ENCODE data around the gene NLRC3.

NLRC3 gene

GRCh38 chr16:3608069-3608468 is 30.9 kb upstream of the NLRC3 start:
- no peaks in the 10 kb centered on the region for H3K27me3 ChIP-seq (ENCODE audit: insufficient read depth, poor library complexity, severe bottlenecking)
- H3K4me3 ChIP-seq (replicated peaks; ENCODE audit: insufficient read depth, low read length), result no peak overlapping the region
- H3K27ac ChIP-seq (replicated peaks), result no peak overlapping the region
- TF ChIP-seq, protein P1, sequence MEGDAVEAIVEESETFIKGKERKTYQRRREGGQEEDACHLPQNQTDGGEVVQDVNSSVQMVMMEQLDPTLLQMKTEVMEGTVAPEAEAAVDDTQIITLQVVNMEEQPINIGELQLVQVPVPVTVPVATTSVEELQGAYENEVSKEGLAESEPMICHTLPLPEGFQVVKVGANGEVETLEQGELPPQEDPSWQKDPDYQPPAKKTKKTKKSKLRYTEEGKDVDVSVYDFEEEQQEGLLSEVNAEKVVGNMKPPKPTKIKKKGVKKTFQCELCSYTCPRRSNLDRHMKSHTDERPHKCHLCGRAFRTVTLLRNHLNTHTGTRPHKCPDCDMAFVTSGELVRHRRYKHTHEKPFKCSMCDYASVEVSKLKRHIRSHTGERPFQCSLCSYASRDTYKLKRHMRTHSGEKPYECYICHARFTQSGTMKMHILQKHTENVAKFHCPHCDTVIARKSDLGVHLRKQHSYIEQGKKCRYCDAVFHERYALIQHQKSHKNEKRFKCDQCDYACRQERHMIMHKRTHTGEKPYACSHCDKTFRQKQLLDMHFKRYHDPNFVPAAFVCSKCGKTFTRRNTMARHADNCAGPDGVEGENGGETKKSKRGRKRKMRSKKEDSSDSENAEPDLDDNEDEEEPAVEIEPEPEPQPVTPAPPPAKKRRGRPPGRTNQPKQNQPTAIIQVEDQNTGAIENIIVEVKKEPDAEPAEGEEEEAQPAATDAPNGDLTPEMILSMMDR (IDR thresholded peaks at IDR 0.05; ENCODE audit: insufficient read depth, low read length), result no peak
- TF ChIP-seq GABPA (IDR thresholded peaks at IDR 0.05; ENCODE audit: low read depth), result no peak
- TF ChIP-seq POLR2AphosphoS5 (IDR thresholded peaks at IDR 0.05; ENCODE audit: low read depth), result no peak
- TF ChIP-seq, protein P2, sequence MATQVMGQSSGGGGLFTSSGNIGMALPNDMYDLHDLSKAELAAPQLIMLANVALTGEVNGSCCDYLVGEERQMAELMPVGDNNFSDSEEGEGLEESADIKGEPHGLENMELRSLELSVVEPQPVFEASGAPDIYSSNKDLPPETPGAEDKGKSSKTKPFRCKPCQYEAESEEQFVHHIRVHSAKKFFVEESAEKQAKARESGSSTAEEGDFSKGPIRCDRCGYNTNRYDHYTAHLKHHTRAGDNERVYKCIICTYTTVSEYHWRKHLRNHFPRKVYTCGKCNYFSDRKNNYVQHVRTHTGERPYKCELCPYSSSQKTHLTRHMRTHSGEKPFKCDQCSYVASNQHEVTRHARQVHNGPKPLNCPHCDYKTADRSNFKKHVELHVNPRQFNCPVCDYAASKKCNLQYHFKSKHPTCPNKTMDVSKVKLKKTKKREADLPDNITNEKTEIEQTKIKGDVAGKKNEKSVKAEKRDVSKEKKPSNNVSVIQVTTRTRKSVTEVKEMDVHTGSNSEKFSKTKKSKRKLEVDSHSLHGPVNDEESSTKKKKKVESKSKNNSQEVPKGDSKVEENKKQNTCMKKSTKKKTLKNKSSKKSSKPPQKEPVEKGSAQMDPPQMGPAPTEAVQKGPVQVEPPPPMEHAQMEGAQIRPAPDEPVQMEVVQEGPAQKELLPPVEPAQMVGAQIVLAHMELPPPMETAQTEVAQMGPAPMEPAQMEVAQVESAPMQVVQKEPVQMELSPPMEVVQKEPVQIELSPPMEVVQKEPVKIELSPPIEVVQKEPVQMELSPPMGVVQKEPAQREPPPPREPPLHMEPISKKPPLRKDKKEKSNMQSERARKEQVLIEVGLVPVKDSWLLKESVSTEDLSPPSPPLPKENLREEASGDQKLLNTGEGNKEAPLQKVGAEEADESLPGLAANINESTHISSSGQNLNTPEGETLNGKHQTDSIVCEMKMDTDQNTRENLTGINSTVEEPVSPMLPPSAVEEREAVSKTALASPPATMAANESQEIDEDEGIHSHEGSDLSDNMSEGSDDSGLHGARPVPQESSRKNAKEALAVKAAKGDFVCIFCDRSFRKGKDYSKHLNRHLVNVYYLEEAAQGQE (IDR thresholded peaks at IDR 0.05; ENCODE audit: insufficient replicate concordance, low read depth), result no peak
- no peak for TF ChIP-seq SPI1 (IDR thresholded peaks at IDR 0.05; ENCODE audit: borderline replicate concordance, low read depth)
- DNase-seq (ENCODE audit: low read depth in 1 of 2, low spot score in 1 of 2), result no peak

DNA sequence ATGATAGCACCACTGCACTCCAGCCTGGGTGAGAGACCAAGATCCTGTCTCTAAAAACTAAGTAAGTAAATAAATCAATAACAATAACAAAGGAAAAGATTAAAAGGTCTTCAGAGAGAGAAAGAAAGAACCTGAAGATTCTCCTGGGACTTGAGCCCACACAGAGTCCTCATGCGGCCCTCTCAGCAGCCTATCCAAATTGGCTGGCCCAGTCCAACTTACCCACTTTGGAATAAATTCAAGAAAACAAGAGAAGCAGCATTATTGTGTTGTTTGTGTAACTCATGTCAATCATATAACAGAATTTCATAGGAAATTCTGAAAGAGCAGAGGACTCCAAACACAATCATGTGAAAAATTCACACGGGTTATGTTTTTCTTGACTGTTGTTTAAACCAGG is 30.4 kb upstream of the NLRC3 start:
- Histone ChIP-seq H3K4me3 (replicated peaks; ENCODE audit: insufficient read depth, low read length) (no peak overlapping the region), H3K27ac (replicated peaks) (no peak overlapping the region), H3K27me3 (ENCODE audit: insufficient read depth, poor library complexity, severe bottlenecking) (no peaks in the 10 kb centered on the region)
- DNase-seq (ENCODE audit: low read depth in 1 of 2, low spot score in 1 of 2), result no peak
- TF ChIP-seq SPI1 (IDR thresholded peaks at IDR 0.05; ENCODE audit: borderline replicate concordance, low read depth) (no peak), GABPA (IDR thresholded peaks at IDR 0.05; ENCODE audit: low read depth) (no peak), POLR2AphosphoS5 (IDR thresholded peaks at IDR 0.05; ENCODE audit: low read depth) (no peak)
- TF ChIP-seq, protein P1 (IDR thresholded peaks at IDR 0.05; ENCODE audit: insufficient read depth, low read length), result no peak
- TF ChIP-seq, protein P2 (IDR thresholded peaks at IDR 0.05; ENCODE audit: insufficient replicate concordance, low read depth), result no peak

- H3K27ac ChIP-seq (replicated peaks), result no peak overlapping the region
- H3K4me3 ChIP-seq (replicated peaks; ENCODE audit: insufficient read depth, low read length), result no peak overlapping the region
- TF ChIP-seq GABPA (IDR thresholded peaks at IDR 0.05; ENCODE audit: low read depth), result no peak
- no peak for TF ChIP-seq POLR2AphosphoS5 (IDR thresholded peaks at IDR 0.05; ENCODE audit: low read depth)
- no peak for TF ChIP-seq SPI1 (IDR thresholded peaks at IDR 0.05; ENCODE audit: borderline replicate concordance, low read depth)
- TF ChIP-seq, protein P1 (IDR thresholded peaks at IDR 0.05; ENCODE audit: insufficient read depth, low read length), result no peak
- TF ChIP-seq, protein P2 (IDR thresholded peaks at IDR 0.05; ENCODE audit: insufficient replicate concordance, low read depth), result no peak
- H3K27me3 ChIP-seq (ENCODE audit: insufficient read depth, poor library complexity, severe bottlenecking), result no peaks in the 10 kb centered on the region
- no peak for DNase-seq (ENCODE audit: low read depth in 1 of 2, low spot score in 1 of 2)
Measured at GRCh38 chr16:3607161-3607560, 30.0 kb upstream of the NLRC3 start.

All from HL-60 (cell line).